AG09319 (cell line): ENCODE data around the gene VSTM4.

ENCODE experiments used
- DNase-seq: peaks from one replicate; pipeline ENCODE4 v3.0.0-alpha.2; 2010; ENCODE audit warnings: low read depth; ENCODE audit errors: extremely low read depth
- CTCF ChIP-seq: IDR thresholded peaks from 2 replicates; pipeline ENCODE4 v1.5.1; 2011; ENCODE audit warnings: low read depth, mild to moderate bottlenecking, inconsistent platforms, low read length, moderate library complexity

The VSTM4 gene

DNA sequence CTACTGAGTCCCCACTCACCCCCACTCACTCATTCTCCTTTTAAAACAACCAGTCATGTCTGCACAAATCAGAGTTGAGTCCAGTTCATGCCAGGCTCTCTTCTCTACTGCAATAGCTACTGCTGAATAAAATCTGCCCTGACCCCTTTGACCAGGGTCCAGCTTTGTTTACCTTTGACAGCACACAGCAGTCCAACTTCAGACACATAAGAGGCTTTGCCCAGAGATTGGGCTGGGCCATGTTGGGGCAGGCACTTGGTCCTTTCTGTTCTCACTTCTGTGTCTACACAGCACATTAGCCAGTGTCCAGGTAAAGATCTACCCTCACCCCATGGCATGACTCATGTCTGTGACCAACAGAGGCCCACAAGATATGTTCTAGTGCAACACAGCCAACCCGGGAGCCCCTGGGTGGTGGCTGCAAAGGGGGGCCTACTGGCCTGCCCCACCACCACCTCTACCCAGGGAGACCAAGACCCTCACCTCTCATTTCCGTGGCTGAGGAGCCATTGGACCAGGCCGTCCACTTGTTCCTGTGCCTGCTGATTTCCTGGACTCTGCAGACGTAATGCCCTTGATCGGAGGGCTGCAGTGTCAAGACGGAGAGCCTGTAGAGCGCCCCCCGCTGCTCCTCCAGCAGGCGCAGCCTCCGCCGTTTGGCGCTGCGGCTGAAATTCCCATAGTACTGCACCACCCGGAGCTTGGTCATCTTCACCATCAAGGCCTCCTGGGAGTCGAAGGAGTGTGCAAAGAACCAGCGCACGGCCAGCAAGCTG lies 8.0 kb downstream of the VSTM4 start:
- DNase-seq, result no peak
- TF ChIP-seq CTCF, result no peak

DNA sequence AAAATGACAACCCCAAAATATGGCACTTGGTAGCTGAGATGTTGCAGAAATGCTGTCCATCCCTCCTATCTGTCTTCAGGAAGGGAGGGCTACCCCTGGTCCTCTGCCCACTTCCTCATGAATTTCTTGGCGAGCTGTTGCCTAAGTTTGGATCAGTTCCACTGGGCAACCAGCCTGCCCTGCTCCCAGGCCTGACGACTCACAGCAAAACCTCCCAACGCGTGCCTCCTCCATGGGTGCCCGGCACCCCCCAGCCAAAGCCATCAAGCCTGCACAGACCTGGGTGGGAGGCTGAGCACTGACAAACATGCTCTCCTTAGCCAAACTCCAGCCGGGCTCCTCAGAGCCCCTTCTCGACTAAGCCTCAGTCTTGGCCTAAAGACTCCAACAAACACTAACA lies 8.9 kb downstream of the VSTM4 start:
- TF ChIP-seq CTCF, result no peak
- DNase-seq, result no peak

- TF ChIP-seq CTCF, result no peak
- DNase-seq, result no peak
Measured at GRCh38 chr10:49105076-49105475, 10.2 kb downstream of the VSTM4 start.

DNA sequence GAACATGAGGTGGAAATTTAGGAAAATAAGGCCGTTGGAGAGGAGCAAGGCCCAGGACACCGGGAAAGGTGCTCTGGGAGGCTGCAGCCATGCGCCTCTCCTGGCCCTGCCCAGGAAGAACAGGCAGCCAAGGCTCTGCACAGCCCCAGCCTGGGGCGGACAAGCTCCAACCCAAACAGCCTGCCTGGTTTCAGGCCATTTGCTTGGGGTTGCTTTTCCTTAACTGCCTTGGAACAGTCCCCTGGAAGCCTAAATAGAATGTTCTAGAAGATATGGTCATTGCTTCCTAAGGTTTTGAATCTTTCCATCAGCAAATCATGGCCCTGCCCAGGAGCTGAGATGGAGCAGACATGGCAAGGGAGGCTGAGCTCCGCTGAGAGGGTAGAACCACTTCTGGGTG lies 11.0 kb downstream of the VSTM4 start:
- no peak for TF ChIP-seq CTCF
- no peak for DNase-seq

GRCh38 chr10:49103761-49104160 lies 11.6 kb downstream of the VSTM4 start:
- no peak for DNase-seq
- no peak for TF ChIP-seq CTCF

DNA sequence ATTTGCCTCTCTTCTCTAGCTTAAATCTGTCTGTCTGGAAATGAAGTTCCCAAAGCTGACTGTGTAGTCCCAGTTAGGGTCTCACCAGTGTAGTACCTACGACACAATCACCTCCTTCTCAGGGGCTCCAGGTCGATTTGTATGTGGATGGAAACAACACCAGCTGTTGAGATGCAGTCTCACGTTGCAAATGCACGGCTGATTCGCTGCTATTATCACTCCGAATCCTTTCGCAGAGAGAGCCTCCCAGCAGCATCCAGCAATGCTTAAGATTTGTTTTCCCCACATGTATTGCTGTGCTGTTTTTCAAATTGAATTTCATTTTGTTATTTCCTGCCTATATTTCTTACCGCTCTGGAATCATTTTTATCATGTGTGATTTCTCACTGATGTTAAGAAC lies 16.3 kb downstream of the VSTM4 start:
- TF ChIP-seq CTCF, result no peak
- no peak for DNase-seq

- TF ChIP-seq CTCF, result no peak
- no peak for DNase-seq
Measured at GRCh38 chr10:49096890-49097445, 18.4 kb downstream of the VSTM4 start.
